ENCODE data around the gene TRMT11.

DNA sequence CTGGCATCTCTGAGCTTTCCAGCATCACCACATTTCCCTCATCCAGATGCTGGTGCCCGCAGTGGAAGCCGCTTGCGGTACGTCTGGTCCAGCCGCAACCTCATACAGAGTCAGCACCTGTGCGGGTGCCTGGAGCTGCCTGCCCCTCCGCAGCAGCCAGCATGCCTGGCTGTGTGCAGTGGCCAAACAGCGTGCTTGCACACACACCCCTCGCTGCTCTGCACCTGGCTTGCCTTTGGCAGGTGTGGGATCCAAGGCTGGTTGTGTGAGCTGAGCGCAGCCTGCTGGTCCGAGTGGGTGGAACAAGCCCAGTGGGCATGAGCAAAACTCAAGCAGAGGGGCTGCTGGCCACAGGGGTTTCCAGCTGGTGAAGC is 32.9 kb upstream of the TRMT11 start:
- TF ChIP-seq, protein P1, sequence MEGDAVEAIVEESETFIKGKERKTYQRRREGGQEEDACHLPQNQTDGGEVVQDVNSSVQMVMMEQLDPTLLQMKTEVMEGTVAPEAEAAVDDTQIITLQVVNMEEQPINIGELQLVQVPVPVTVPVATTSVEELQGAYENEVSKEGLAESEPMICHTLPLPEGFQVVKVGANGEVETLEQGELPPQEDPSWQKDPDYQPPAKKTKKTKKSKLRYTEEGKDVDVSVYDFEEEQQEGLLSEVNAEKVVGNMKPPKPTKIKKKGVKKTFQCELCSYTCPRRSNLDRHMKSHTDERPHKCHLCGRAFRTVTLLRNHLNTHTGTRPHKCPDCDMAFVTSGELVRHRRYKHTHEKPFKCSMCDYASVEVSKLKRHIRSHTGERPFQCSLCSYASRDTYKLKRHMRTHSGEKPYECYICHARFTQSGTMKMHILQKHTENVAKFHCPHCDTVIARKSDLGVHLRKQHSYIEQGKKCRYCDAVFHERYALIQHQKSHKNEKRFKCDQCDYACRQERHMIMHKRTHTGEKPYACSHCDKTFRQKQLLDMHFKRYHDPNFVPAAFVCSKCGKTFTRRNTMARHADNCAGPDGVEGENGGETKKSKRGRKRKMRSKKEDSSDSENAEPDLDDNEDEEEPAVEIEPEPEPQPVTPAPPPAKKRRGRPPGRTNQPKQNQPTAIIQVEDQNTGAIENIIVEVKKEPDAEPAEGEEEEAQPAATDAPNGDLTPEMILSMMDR (IDR thresholded peaks at IDR 0.05) = no peak
- TF ChIP-seq POLR2A (IDR thresholded peaks at IDR 0.05) = no peak

All from thyroid gland (tissue), 4 donors.